H1 (cell line): Measurements from ENCODE around the gene HIP1. TPM values are rescaled to one million over a fixed set of nuclear protein-coding genes. Genes with fewer than 3 reads are reported as not detected.

Experiments
- CTCF ChIA-PET: fragments of 300-600 bp; sonication (Branson Sonifier 250); formaldehyde crosslinking; loops from one replicate; lab custom pipeline; 2021; ENCODE audit not compliant: partially characterized antibody; lab: Charles Lee
- POLR2A ChIA-PET: fragments of 300-600 bp; sonication (Branson Sonifier 250); formaldehyde crosslinking; loops from one replicate; lab custom pipeline; 2021; ENCODE audit warnings: inconsistent platforms; ENCODE audit not compliant: partially characterized antibody; lab: Charles Lee
- DNase-seq, 2 experiments: peaks; one replicate each; pipeline versions ENCODE4 v3.0.0 to v3.0.0-alpha.2; 2010 to 2022; ENCODE audit warnings: low spot score in 2 of 2, low read depth in 1 of 2, mixed read lengths in 1 of 2
- FAIRE-seq: peaks from 2 replicates; lab custom pipeline; 2011; peaks lifted over from hg19 to GRCh38; lab: Jason Lieb, UNC
- H2AFZ ChIP-seq: 2 replicates; pipeline ENCODE4 v1.8.1; 2012; ENCODE audit warnings: low read length, inconsistent platforms
- H2AK5ac ChIP-seq: 2 replicates; pipeline ENCODE4 v1.6.1; 2013; ENCODE audit warnings: low read depth, low read length
- H2BK120ac ChIP-seq: replicated peaks from 2 replicates; pipeline ENCODE3; 2013; ENCODE audit warnings: low read depth, low read length, inconsistent platforms
- H2BK12ac ChIP-seq: 2 replicates; pipeline ENCODE4 v1.6.1; 2013; ENCODE audit warnings: low read depth, low read length
- H2BK15ac ChIP-seq: 2 replicates; pipeline ENCODE4 v1.6.1; 2013; ENCODE audit warnings: low read length
- H2BK20ac ChIP-seq: 2 replicates; pipeline ENCODE4 v1.6.1; 2013; ENCODE audit warnings: low read length
- H2BK5ac ChIP-seq: 2 replicates; pipeline ENCODE4 v1.6.1; 2013; ENCODE audit warnings: low read depth, low read length
- H3K14ac ChIP-seq: 2 replicates; pipeline ENCODE4 v1.6.1; 2013; ENCODE audit warnings: inconsistent platforms; ENCODE audit not compliant: insufficient read length
- H3K18ac ChIP-seq: 2 replicates; pipeline ENCODE4 v1.6.1; 2013; ENCODE audit warnings: low read length; ENCODE audit errors: extremely low read depth
- H3K23ac ChIP-seq: 2 replicates; pipeline ENCODE4 v1.6.1; 2013; ENCODE audit warnings: inconsistent platforms; ENCODE audit not compliant: insufficient read length
- H3K23me2 ChIP-seq: 2 replicates; pipeline ENCODE4 v1.6.1; 2013; ENCODE audit warnings: low read depth, low read length
- H3K27ac ChIP-seq: 2 replicates; pipeline ENCODE4 v1.6.1; 2011; ENCODE audit warnings: low read depth, low read length, inconsistent platforms
- H3K27me3 ChIP-seq, 4 experiments: replicated peaks in 1 of 4; 1 replicate in 1 of 4; 2 replicates in 3 of 4; pipeline versions ENCODE4 v1.6.1 to v1.8.1; 2011 to 2013; ENCODE audit warnings: low read length in 3 of 4, mild to moderate bottlenecking in 3 of 4, inconsistent platforms in 2 of 4, mixed read lengths in 2 of 4, moderate library complexity in 1 of 4; ENCODE audit not compliant: control insufficient read depth in 3 of 4, insufficient read depth in 3 of 4; ENCODE audit errors: extremely low read depth in 1 of 4
- H3K36me3 ChIP-seq, 4 experiments: 2 replicates each; pipeline versions ENCODE4 v1.6.1 to v1.8.1; 2011 to 2013; ENCODE audit warnings: mild to moderate bottlenecking in 4 of 4, low read length in 3 of 4, moderate library complexity in 2 of 4, control low read depth in 1 of 4, inconsistent platforms in 1 of 4; ENCODE audit not compliant: insufficient read depth in 4 of 4, control insufficient read depth in 2 of 4
- H3K4ac ChIP-seq: replicated peaks from 2 replicates; pipeline ENCODE3; 2013; ENCODE audit warnings: low read length, low read depth, mixed read lengths, inconsistent platforms; ENCODE audit not compliant: insufficient read length
- H3K4me1 ChIP-seq, 4 experiments: replicated peaks in 1 of 4; 1 replicate in 1 of 4; 2 replicates in 3 of 4; pipeline versions ENCODE4 v1.6.1 to v1.8.1; 2011 to 2013; ENCODE audit warnings: low read length in 3 of 4, inconsistent platforms in 2 of 4, mixed read lengths in 1 of 4; ENCODE audit not compliant: insufficient read depth in 4 of 4, control insufficient read depth in 3 of 4
- H3K4me2 ChIP-seq, 2 experiments: 2 replicates each; pipeline versions ENCODE4 v1.6.1 to v1.8.1; 2011 to 2013; ENCODE audit warnings: low read depth in 2 of 2, low read length in 2 of 2, control low read depth in 1 of 2, inconsistent platforms in 1 of 2, mild to moderate bottlenecking in 1 of 2; ENCODE audit not compliant: insufficient read depth in 1 of 2
- H3K4me3 ChIP-seq, 4 experiments: fragments of 200-600, 300-600 bp in 1 of 4; sonication (generic), shearing (Covaris generic), sonication (Bioruptor Twin) in 1 of 4; 2 replicates each; pipeline versions ENCODE4 v1.5.1 to v1.8.1; 2011 to 2016; ENCODE audit warnings: low read length in 4 of 4, low read depth in 3 of 4, control low read depth in 2 of 4, inconsistent platforms in 2 of 4, mild to moderate bottlenecking in 2 of 4, mixed read lengths in 1 of 4, moderate library complexity in 1 of 4; ENCODE audit not compliant: insufficient read depth in 2 of 4; ENCODE audit errors: extremely low read depth in 1 of 4
- H3K56ac ChIP-seq: replicated peaks from 2 replicates; pipeline ENCODE3; 2013; ENCODE audit warnings: low read depth, mild to moderate bottlenecking, mixed read lengths, low read length, inconsistent platforms; ENCODE audit not compliant: insufficient read length
- H3K79me1 ChIP-seq: 2 replicates; pipeline ENCODE4 v1.6.1; 2013; ENCODE audit warnings: low read depth, low read length, control low read depth
- H3K79me2 ChIP-seq, 2 experiments: 2 replicates each; pipeline versions ENCODE4 v1.6.1 to v1.8.1; 2012 to 2013; ENCODE audit warnings: low read length in 2 of 2, mild to moderate bottlenecking in 2 of 2, inconsistent platforms in 1 of 2; ENCODE audit not compliant: insufficient read depth in 2 of 2, control insufficient read depth in 1 of 2
- H3K9ac ChIP-seq, 4 experiments: replicated peaks in 1 of 4; 1 replicate in 1 of 4; 2 replicates in 3 of 4; pipeline versions ENCODE4 v1.6.1 to v1.8.1; 2011 to 2013; ENCODE audit warnings: low read depth in 3 of 4, low read length in 3 of 4, control low read depth in 2 of 4, mild to moderate bottlenecking in 2 of 4, moderate library complexity in 2 of 4, inconsistent platforms in 1 of 4; ENCODE audit errors: extremely low read depth in 1 of 4
- H3K9me3 ChIP-seq, 2 experiments: 2 replicates each; pipeline versions ENCODE4 v1.6.1 to v1.8.1; 2012 to 2013; ENCODE audit warnings: mild to moderate bottlenecking in 2 of 2, moderate library complexity in 2 of 2, control low read depth in 1 of 2, inconsistent platforms in 1 of 2, low read depth in 1 of 2, low read length in 1 of 2, mixed read lengths in 1 of 2; ENCODE audit not compliant: insufficient read depth in 2 of 2
- H4K20me1 ChIP-seq, 2 experiments: replicated peaks in 1 of 2; 2 replicates each; pipeline versions ENCODE3 to v1.8.1; 2011 to 2013; ENCODE audit warnings: inconsistent platforms in 2 of 2, low read length in 2 of 2, mild to moderate bottlenecking in 1 of 2; ENCODE audit not compliant: insufficient read depth in 2 of 2, control insufficient read depth in 1 of 2
- H4K5ac ChIP-seq: 2 replicates; pipeline ENCODE4 v1.6.1; 2013; ENCODE audit warnings: low read length, low read depth, mixed read lengths, inconsistent platforms; ENCODE audit not compliant: insufficient read length
- H4K8ac ChIP-seq: 2 replicates; pipeline ENCODE4 v1.8.0; 2013; ENCODE audit warnings: mild to moderate bottlenecking, moderate library complexity, low read length, inconsistent platforms; ENCODE audit not compliant: insufficient read depth; ENCODE audit errors: extremely low read depth
- H4K91ac ChIP-seq: replicated peaks from 2 replicates; pipeline ENCODE3; 2013; ENCODE audit warnings: low read length, mixed read lengths, inconsistent platforms; ENCODE audit not compliant: insufficient read length
- CEBPB ChIP-seq: IDR thresholded peaks from 2 replicates; pipeline ENCODE4 v1.6.1; 2012; ENCODE audit warnings: low read depth, low read length
- POU5F1 ChIP-seq: IDR thresholded peaks from 2 replicates; pipeline ENCODE4 v1.6.1; 2011; ENCODE audit warnings: low read depth, mild to moderate bottlenecking, low read length, moderate library complexity
- WGBS, 2 experiments: shearing (Covaris generic) in 1 of 2; methylation state at CpG; one replicate each; pipeline versions ENCODE4 v1.1.6 to v1.1.7; 2013 to 2015; ENCODE audit warnings: low lambda C conversion rate in 2 of 2, mixed read lengths in 2 of 2, inconsistent platforms in 1 of 2, low coverage in 1 of 2, missing lambda C conversion rate in 1 of 2; ENCODE audit not compliant: insufficient replicate concordance in 2 of 2, insufficient coverage in 1 of 2, insufficient read length in 1 of 2; ENCODE audit errors: extremely low coverage in 1 of 2, missing lambda C conversion rate in 1 of 2; 5-methylcytosine and 5-hydroxymethylcytosine counted together
- polyA plus RNA-seq, 7 experiments: library from polyadenylated mRNA; depleted of rRNA in 3 of 7; stranded (reverse) in 5 of 7; unstranded in 2 of 7; fragments of >200 nt in 5 of 7; fragments of 200-250 nt in 2 of 7; gene quantifications; 1 replicate in 5 of 7; 2 replicates in 1 of 7; 4 replicates in 1 of 7; pipeline versions ENCODE4 v1.2.1 to v1.2.3, GENCODE V29; 2011 to 2013; ENCODE audit warnings: missing spikeins in 2 of 7, mixed read lengths in 2 of 7
- total RNA-seq: library from RNA; stranded (reverse); fragmentation: NEBNext Ultra II Directional; extraction: Animal tissue kit (Norgen Biotek cat#: 25700); gene quantifications from 2 replicates; pipeline ENCODE4 v1.2.1, GENCODE V29; 2021

HIP1 gene
- total and polyA plus RNA-seq, 2 of the 8 experiments (the other 6 are each of a cell fraction or from before 2014, with no cell fraction given), result 51.8 to 108 TPM

DNA sequence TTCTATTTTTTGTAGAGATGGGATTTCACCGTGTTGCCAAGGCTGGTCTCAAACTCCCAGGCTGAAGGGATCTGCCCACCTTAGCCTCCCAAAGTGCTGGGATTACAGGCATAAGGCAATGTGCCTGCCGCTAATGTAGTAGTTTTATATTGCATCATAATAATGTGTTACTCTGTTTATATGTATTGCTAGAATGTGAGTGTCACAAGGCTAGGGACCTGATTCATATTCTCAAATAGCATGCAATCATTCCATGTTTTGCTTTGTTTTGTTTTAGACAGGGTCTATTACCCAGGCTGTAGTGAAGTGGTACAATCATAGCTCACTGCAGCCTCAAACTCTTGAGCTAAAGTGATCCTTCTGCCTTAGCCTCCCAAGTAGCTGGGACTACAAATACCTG is 19.8 kb upstream of the HIP1 start:
- no peaks in the 10 kb centered on the region for H3K9me3 ChIP-seq
- no peaks in the 10 kb centered on the region for H3K79me1 ChIP-seq
- H3K23me2 ChIP-seq, result no peaks in the 10 kb centered on the region
- no peak overlapping the region for H2BK12ac ChIP-seq
- no peak overlapping the region for H3K18ac ChIP-seq
- H2BK20ac ChIP-seq, result no peak overlapping the region
- no peak overlapping the region for H2AFZ ChIP-seq
- no peak overlapping the region for H4K91ac ChIP-seq
- H4K8ac ChIP-seq, result no peak overlapping the region
- no peaks in the 10 kb centered on the region for H3K79me2 ChIP-seq
- H2BK5ac ChIP-seq, result no peak overlapping the region
- no peak for FAIRE-seq
- no peak overlapping the region for H3K9ac ChIP-seq
- H3K27ac ChIP-seq, result no peak overlapping the region
- H3K36me3 ChIP-seq, result no peaks in the 10 kb centered on the region
- H3K4me1 ChIP-seq, result no peaks in the 10 kb centered on the region
- no peak overlapping the region for H3K4ac ChIP-seq
- H4K5ac ChIP-seq, result no peak overlapping the region
- H3K4me2 ChIP-seq, result no peak overlapping the region
- ChIA-PET POLR2A (no interaction called here), CTCF (interaction anchor here (0.6 to 4.4 kb wide), 7 partner anchors 11 to 70 kb away, joined by 3 to 39 read pairs (median 5); partner anchors contain the start of gene HIP1)
- no peak for DNase-seq
- no peak overlapping the region for H2BK120ac ChIP-seq
- no peaks in the 10 kb centered on the region for H4K20me1 ChIP-seq
- no peaks in the 10 kb centered on the region for H3K27me3 ChIP-seq
- H3K23ac ChIP-seq, result no peak overlapping the region
- H3K56ac ChIP-seq, result no peak overlapping the region
- TF ChIP-seq POU5F1 (no peak), CEBPB (no peak)
- no peak overlapping the region for H3K4me3 ChIP-seq
- no peak overlapping the region for H3K14ac ChIP-seq
- H2AK5ac ChIP-seq, result no peak overlapping the region
- WGBS, 2 experiments, result 74% methylated on average over 2 of the region's 2 CpGs; no CpG with 5 or more reads in 1 of the 2 experiments
- H2BK15ac ChIP-seq, result no peak overlapping the region
